Measurements from ENCODE around the gene SLC35F2.

DNA sequence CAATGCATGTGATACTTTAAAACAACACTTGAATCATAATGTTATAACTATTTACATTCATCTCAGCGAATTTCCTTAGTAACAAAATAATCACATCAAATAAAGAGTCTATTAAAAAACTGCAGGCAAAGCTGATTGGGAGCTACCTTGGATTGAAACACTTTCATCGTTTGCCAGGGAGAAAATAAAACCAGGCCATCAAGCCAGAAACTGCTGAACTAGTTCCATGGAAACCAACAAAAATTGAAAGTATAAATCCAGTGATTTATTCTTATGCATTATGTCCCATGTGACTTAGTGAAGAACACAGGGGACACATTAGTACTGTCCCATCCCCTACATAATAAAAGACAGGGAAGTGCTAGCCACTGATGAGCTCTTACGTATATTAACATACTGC, 21.7 kb downstream of the SLC35F2 start:
- no peak for TF ChIP-seq CTCF (IDR thresholded peaks at IDR 0.05)
- TF ChIP-seq POLR2A (IDR thresholded peaks at IDR 0.05), result no peak
